ENCODE measurements around the gene PIK3R1.

PIK3R1 gene

GRCh38 chr5:68260467-68260866 is 44.9 kb downstream of the PIK3R1 start:
- H3K4me3 ChIP-seq (replicated peaks; ENCODE audit: low read depth, low read length) = no peak overlapping the region
- TF ChIP-seq CTCF (IDR thresholded peaks at IDR 0.05; ENCODE audit: low read length, missing control alignments) = no peak
- DNase-seq (ENCODE audit: low read depth) = no peak

GRCh38 chr5:68261169-68261568 is 45.6 kb downstream of the PIK3R1 start:
- TF ChIP-seq CTCF (IDR thresholded peaks at IDR 0.05; ENCODE audit: low read length, missing control alignments) = no peak
- no peak overlapping the region for H3K4me3 ChIP-seq (replicated peaks; ENCODE audit: low read depth, low read length)

GRCh38 chr5:68261569-68262065 is 46.1 kb downstream of the PIK3R1 start:
- peak; percentile 80 for DNase-seq (ENCODE audit: low read depth)
- no peak overlapping the region for H3K4me3 ChIP-seq (replicated peaks; ENCODE audit: low read depth, low read length)
- TF ChIP-seq CTCF (IDR thresholded peaks at IDR 0.05; ENCODE audit: low read length, missing control alignments) = peak; percentile 33

More at GRCh38 chr5:68261169-68261568, 45.6 kb downstream of the PIK3R1 start:
- DNase-seq (ENCODE audit: low read depth) = no peak

GRCh38 chr5:68264024-68264956 is 48.7 kb downstream of the PIK3R1 start:
- peak; percentile 86 for DNase-seq (ENCODE audit: low read depth)
- TF ChIP-seq CTCF (IDR thresholded peaks at IDR 0.05; ENCODE audit: low read length, missing control alignments) = no peak
- H3K4me3 ChIP-seq (replicated peaks; ENCODE audit: low read depth, low read length) = no peak overlapping the region

GRCh38 chr5:68265347-68265746 is 49.8 kb downstream of the PIK3R1 start:
- DNase-seq (ENCODE audit: low read depth) = no peak
- H3K4me3 ChIP-seq (replicated peaks; ENCODE audit: low read depth, low read length) = no peak overlapping the region
- TF ChIP-seq CTCF (IDR thresholded peaks at IDR 0.05; ENCODE audit: low read length, missing control alignments) = no peak

- peak; percentile 47 for DNase-seq (ENCODE audit: low read depth)
- TF ChIP-seq CTCF (IDR thresholded peaks at IDR 0.05; ENCODE audit: low read length, missing control alignments) = no peak
- no peak overlapping the region for H3K4me3 ChIP-seq (replicated peaks; ENCODE audit: low read depth, low read length)
Observed at GRCh38 chr5:68265822-68266395, 50.4 kb downstream of the PIK3R1 start.

Data from fibroblast of pulmonary artery (primary cell).